ENCODE results near the gene RNF166. TPM values are rescaled to one million over a fixed set of nuclear protein-coding genes. Genes with fewer than 3 reads are reported as not detected.

The RNF166 gene
- polyA plus RNA-seq, 1 experiment, result 6.8 TPM

GRCh38 chr16:88703486-88704309, 2.5 kb downstream of the RNF166 start:
- ChIA-PET POLR2A (no interaction called here), CTCF (interaction anchor here (1.8 kb wide), 1 partner anchor 34 kb away, joined by 7 read pairs; no protein-coding TSS in a partner anchor)
- Histone ChIP-seq H3K4me3 (ENCODE audit: low read depth, low read length) (no peak overlapping the region), H3K9me3 (ENCODE audit: control insufficient read depth, insufficient read depth, low read length) (no peaks in the 10 kb centered on the region), H3K27me3 (ENCODE audit: control insufficient read depth, insufficient read depth, low read length) (no peaks in the 10 kb centered on the region), H3K27ac (ENCODE audit: low read depth, low read length) (no peak overlapping the region)
- no peak for TF ChIP-seq CTCF (IDR thresholded peaks at IDR 0.05; ENCODE audit: low read depth, low read length)
- DNase-seq (ENCODE audit: low read depth, low spot score), result no peak

GRCh38 chr16:88702371-88703210, 3.6 kb downstream of the RNF166 start:
- Histone ChIP-seq H3K27ac (ENCODE audit: low read depth, low read length) (no peak overlapping the region), H3K4me3 (ENCODE audit: low read depth, low read length) (no peak overlapping the region), H3K9me3 (ENCODE audit: control insufficient read depth, insufficient read depth, low read length) (no peaks in the 10 kb centered on the region), H3K27me3 (ENCODE audit: control insufficient read depth, insufficient read depth, low read length) (no peaks in the 10 kb centered on the region)
- POLR2A ChIA-PET, result no interaction called here
- TF ChIP-seq CTCF (IDR thresholded peaks at IDR 0.05; ENCODE audit: low read depth, low read length), result no peak
- CTCF ChIA-PET, result interaction anchor here (0.9 to 1.8 kb wide), 2 partner anchors 17 to 35 kb away, joined by 3 to 7 read pairs; no protein-coding TSS in a partner anchor
- no peak for DNase-seq (ENCODE audit: low read depth, low spot score)

- ChIA-PET CTCF (interaction anchor here (0.9 to 1.8 kb wide), 2 partner anchors 16 to 36 kb away, joined by 3 to 7 read pairs; no protein-coding TSS in a partner anchor), POLR2A (no interaction called here)
- Histone ChIP-seq H3K27ac (ENCODE audit: low read depth, low read length) (no peak overlapping the region), H3K4me3 (ENCODE audit: low read depth, low read length) (no peak overlapping the region), H3K9me3 (ENCODE audit: control insufficient read depth, insufficient read depth, low read length) (no peaks in the 10 kb centered on the region), H3K27me3 (ENCODE audit: control insufficient read depth, insufficient read depth, low read length) (no peaks in the 10 kb centered on the region)
- TF ChIP-seq CTCF (IDR thresholded peaks at IDR 0.05; ENCODE audit: low read depth, low read length), result no peak
- no peak for DNase-seq (ENCODE audit: low read depth, low spot score)
Observed at GRCh38 chr16:88701581-88702370, 4.4 kb downstream of the RNF166 start.

- ChIA-PET CTCF (no interaction called here), POLR2A (interaction anchor here (1.0 kb wide), 1 partner anchor 131 kb away, joined by 3 read pairs; the partner anchor contains the start of gene ZC3H18)
- H3K27me3 ChIP-seq (ENCODE audit: control insufficient read depth, insufficient read depth, low read length), result no peaks in the 10 kb centered on the region
- no peak for TF ChIP-seq CTCF (IDR thresholded peaks at IDR 0.05; ENCODE audit: low read depth, low read length)
- no peaks in the 10 kb centered on the region for H3K9me3 ChIP-seq (ENCODE audit: control insufficient read depth, insufficient read depth, low read length)
- no peak overlapping the region for H3K4me3 ChIP-seq (ENCODE audit: low read depth, low read length)
- H3K27ac ChIP-seq (ENCODE audit: low read depth, low read length), result peak overlapping the region; percentile 39
- peak; percentile 46 for DNase-seq (ENCODE audit: low read depth, low spot score)
Observed at GRCh38 chr16:88700636-88701482, 5.3 kb downstream of the RNF166 start.
